GM12872 (cell line): ENCODE results near the gene LAG3.

Experiments
- CTCF ChIP-seq: IDR thresholded peaks from 3 replicates; pipeline ENCODE4 v1.5.1; 2011; ENCODE audit warnings: low read depth, mild to moderate bottlenecking, low read length, moderate library complexity; ENCODE audit not compliant: insufficient read depth

The LAG3 gene

GRCh38 chr12:6757028-6757690 lies 15.2 kb upstream of the LAG3 start:
- TF ChIP-seq CTCF: no peak

GRCh38 chr12:6758506-6759095 lies 13.7 kb upstream of the LAG3 start:
- TF ChIP-seq CTCF: no peak

- no peak for TF ChIP-seq CTCF
Measured at GRCh38 chr12:6759741-6760140, 12.6 kb upstream of the LAG3 start.

GRCh38 chr12:6763380-6763779 lies 8.9 kb upstream of the LAG3 start:
- TF ChIP-seq CTCF: no peak

- no peak for TF ChIP-seq CTCF
Measured at GRCh38 chr12:6764011-6764828, 8.1 kb upstream of the LAG3 start.

- TF ChIP-seq CTCF: no peak
Measured at GRCh38 chr12:6765048-6765633, 7.2 kb upstream of the LAG3 start.
